Muscle of back (tissue), 10 donors: ENCODE results near the gene FCN1. TPM values are rescaled to one million over a fixed set of nuclear protein-coding genes. Genes with fewer than 3 reads are reported as not detected.

Experiments
- polyA plus RNA-seq, 10 donors: library from polyadenylated mRNA; unstranded; fragments of 120-200 nt; gene quantifications; one replicate each; pipeline ENCODE4 v1.2.1, GENCODE V29; 2013; ENCODE audit not compliant: insufficient read length in 10 of 10

Gene FCN1
- polyA plus RNA-seq, 10 donors = 1.9 to 9.9 (median 3.5) TPM

Other genes with a start within 250 kb of the FCN1 start
- under 1 TPM in 5 of 10 donors, not detected in 5; 0.17 to 0.22 (median 0.20) TPM for gene FCN2, start 37.1 kb downstream of the FCN1 start, polyA plus RNA-seq
- 1 to 10 TPM; 3.0 to 8.6 (median 5.4) TPM for gene OLFM1, start 169.8 kb upstream of the FCN1 start, polyA plus RNA-seq